ENCODE measurements around the gene SGSH. TPM values are rescaled to one million over a fixed set of nuclear protein-coding genes. Genes with fewer than 3 reads are reported as not detected.

SGSH gene
- 11.0 and 25.1 TPM in 2 replicates for total RNA-seq

GRCh38 chr17:80220054-80220735 is at the start of gene SGSH, which contains the start of gene SLC26A11:
TSS of gene SGSH (minus strand) at chr17:80220333. CDS start at chr17:80220313, 20 bp downstream.
TSS of gene SLC26A11 (plus strand) at chr17:80220427. CDS start at chr17:80221561, 1,134 bp downstream.

DNA sequence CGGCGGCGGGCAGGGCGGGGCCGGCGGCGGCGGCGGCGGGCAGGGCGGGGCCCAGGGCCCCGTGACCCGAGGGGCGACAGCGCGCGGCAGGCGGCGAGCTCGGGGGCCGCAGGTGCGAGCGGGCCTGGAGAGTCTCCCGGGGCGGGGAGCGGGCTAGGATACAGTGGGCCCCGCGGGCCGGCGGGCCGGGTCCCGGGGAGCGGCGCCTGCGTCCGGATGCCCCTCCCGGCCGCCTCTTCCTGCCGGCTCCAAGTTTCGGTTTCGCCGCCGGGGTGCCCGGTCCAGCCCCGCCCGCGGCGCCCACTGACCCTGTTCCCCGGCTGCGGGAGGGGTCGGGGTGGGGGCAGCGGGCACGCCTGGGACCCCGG is 40.6 kb upstream of the SGSH start, which contains the start of gene RNF213:
Gene RNF213, plus strand, starts transcription at position 62 of the 368 bp plus-strand sequence. CDS start 2,830 bp downstream, outside the sequence.

DNA sequence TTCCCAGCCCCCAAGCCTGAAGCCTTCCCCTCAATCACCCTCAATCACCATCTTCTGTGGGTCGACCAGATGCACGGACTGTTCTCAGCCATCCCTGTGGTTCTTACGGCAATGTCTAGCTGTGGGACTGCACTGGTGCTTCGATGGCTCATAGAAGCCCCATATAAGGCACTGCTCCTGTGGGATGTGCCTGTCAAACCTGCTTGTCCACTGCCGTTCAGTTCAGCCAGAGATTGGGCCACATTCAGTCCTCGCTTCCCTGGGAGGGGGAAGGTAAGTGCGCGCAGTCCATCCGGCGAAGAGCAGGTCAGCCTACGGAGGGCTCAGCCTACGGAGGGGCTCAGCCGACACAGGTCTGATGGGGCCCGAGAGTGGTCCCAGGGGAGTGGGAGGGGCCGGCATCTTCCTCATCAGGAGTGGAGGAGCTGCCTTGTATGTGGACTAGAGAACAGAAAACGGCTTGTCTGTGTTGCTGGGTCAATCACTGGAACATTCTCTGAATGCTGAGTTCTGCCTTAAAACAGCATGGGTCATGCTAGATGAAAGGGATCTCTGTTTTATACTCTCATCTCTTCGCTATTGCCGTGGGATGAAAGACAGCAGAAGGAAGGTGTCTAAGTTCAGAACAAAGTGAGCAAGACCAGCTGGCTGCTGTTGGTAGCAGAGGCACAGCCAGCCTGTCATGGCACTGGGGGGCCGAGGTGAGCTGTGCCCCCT is 50.2 kb downstream of the SGSH start, which contains the start of gene CARD14:
Gene CARD14, plus strand, starts transcription at position 247 of the 717 bp plus-strand sequence. CDS start 11,409 bp downstream, outside the sequence.

Other genes with a start within 250 kb of the SGSH start
- gene TBC1D16, start 184.5 kb downstream of the SGSH start, total RNA-seq, result 38.5 and 51.9 TPM in 2 replicates
- gene CCDC40, start 183.7 kb downstream of the SGSH start, total RNA-seq, result 1.8 and 1.9 TPM in 2 replicates
- gene GAA, start 118.8 kb downstream of the SGSH start, total RNA-seq, result 48.0 and 96.0 TPM in 2 replicates
- 72.2 and 80.3 TPM in 2 replicates for gene EIF4A3, start 73.2 kb downstream of the SGSH start, total RNA-seq
- gene CARD14, start 50.3 kb downstream of the SGSH start, total RNA-seq, result 0.03 TPM in 1 of 2 replicates, not detected in the other
- 12.4 and 19.0 TPM in 2 replicates for gene SLC26A11, start 94 bp upstream of the SGSH start, total RNA-seq
- gene RNF213, start 40.5 kb upstream of the SGSH start, total RNA-seq, result 189 and 228 TPM in 2 replicates
- gene ENDOV, start 194.8 kb upstream of the SGSH start, total RNA-seq, result 28.3 and 35.6 TPM in 2 replicates

All from smooth muscle cell of the pulmonary artery (primary cell).